Myocyte (in vitro differentiated cells): ENCODE results near the gene KIF5C. TPM values are rescaled to one million over a fixed set of nuclear protein-coding genes. Genes with fewer than 3 reads are reported as not detected.
"Not testable (repeated sequence)": the region's sequence is repeated elsewhere in the genome, so short reads cannot be mapped to it uniquely, and the experiment has no call there.

Experiments used
- DNase-seq: peaks from one replicate; pipeline ENCODE4 v3.0.0-alpha.2; 2012; ENCODE audit warnings: low read depth
- polyA plus RNA-seq: library from polyadenylated mRNA; unstranded; fragments of >200 nt; gene quantifications from one replicate; pipeline ENCODE4 v1.2.1, GENCODE V29; 2012; ENCODE audit warnings: missing spikeins
- total RNA-seq: library from RNA; depleted of rRNA; stranded (reverse); fragments of >200 nt; gene quantifications from 2 replicates; pipeline ENCODE4 v1.2.3, GENCODE V29; 2014

Gene KIF5C
- 0.03 and 0.16 TPM in 2 replicates for total RNA-seq
- polyA plus RNA-seq = 0.16 TPM

DNA sequence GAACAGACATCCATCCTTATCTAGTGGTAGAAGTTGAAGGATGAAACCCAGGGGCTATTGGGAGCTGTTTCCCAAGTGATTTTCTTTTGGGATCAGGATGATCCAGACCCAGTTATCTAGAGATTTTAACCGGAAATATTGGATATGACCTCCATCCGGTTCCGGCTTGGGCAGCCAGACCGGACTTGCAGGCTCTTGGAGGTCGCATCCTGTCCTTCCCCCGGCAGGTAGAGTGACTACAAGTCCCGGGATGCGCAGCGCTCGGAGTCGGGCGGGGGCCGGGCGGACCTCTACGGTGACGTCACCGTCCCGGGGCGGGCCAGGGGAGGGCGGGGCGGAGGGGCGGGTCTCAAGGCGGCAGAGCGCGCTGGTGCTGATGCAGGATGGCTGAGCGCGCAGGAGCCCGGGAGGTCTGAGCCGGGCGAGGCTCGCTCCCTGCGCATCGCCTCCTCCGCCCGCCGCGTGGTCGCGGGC is at the start of gene KIF5C:
Gene KIF5C, plus strand, starts transcription at position 360 of the 474 bp plus-strand sequence. CDS start 391 bp downstream, outside the sequence.
- peak; percentile 52 for DNase-seq

GRCh38 chr2:148826791-148827190 is 48.2 kb upstream of the KIF5C start:
- DNase-seq = no peak

DNA sequence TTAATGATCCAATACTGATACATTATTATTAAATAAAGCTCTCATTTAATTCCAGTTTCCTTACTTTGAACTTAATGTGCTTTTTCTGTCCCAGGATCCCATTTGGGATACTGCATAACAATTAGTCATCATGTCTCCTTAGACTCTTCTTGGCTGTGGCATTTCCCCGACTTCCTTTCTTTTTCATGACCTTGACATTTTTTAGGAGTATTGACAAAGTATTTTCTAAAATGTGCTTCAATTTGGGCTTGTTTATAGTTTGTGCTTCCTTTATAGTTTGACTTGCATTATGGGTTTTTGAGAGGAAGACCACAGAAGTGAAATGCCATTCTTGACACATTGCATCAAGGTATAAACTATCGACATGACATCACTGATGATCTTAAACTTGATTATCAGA is 46.1 kb upstream of the KIF5C start:
- DNase-seq = no peak

- DNase-seq = no peak
Measured at GRCh38 chr2:148829618-148830017, 45.4 kb upstream of the KIF5C start.

DNA sequence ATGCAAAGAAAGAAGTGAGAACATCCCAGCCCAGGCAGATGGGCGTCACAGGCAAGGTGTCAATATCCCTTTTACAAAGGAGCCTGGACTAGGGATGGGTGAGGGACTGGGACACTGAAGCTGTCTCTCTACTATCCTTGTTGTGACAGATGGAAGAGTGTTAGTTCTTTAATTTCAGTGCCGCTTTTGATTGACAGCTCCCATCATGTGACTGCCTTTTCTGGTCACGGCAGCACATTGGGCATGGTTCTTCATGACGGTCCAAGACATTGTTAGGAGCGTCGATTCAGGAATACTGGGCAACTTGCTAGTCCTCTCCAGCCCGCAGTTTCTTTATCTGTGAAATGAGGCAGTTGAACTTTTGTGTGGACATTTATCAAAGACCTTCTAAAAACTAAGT is 42.4 kb upstream of the KIF5C start:
- DNase-seq = no peak

DNA sequence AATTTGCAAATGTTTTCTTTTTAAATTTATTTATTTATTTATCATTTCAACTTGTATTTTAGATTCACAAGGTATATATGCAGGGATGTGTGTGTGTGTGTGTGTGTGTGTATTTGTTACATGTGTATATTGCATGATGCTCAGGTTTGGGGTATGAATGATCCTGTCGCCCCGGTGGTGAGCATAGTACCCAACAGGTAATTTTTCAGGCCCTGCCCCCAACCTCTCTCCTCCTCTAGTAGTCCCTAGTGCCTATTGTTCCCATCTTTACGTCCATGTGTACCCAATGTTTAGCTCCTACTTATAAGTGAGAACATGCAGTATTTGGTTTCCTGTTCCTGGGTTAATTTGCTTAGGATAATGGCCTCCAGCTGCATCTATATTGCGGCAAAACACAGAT is 33.0 kb upstream of the KIF5C start:
- no peak for DNase-seq

GRCh38 chr2:148848146-148848545 is 26.9 kb upstream of the KIF5C start:
- no peak for DNase-seq

DNA sequence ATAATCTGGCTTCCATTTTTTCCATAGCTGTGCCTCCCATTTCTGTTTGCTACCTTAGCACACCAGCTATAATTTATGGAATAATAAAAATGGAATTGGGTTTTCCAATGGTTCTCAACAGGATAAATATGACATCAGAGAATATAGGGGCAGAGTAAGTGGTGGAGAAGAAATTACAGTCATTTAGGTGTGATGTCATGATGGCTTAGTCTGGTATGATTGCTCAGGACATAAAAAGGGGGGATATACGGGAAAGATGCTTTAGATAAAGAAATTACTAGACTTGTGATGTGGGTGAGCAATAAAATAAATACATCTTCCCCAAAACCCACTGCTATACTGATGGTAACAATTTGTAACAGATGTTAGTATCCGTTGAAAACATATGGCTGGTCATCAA is 21.6 kb upstream of the KIF5C start:
- no peak for DNase-seq

GRCh38 chr2:148860037-148860436 is 15.0 kb upstream of the KIF5C start:
- no peak for DNase-seq

DNA sequence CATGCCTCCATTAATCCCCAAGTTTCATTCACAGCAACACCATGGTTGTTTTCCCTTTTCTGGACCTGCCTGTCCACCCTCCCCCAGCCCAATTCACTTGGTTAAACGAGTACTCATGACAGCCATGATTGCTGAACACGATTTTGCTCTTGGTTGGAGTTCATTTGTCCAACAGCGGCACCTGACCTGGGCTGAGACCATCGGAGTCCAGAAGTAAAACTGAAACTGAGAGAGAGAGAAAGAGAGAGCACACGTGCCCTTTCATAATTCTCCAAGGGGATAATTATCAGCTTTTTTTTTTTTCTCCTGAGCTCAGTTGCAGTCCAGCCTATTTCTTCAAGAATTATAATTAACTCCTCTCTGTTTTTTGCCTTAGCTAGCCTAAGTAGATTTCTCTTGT is 13.7 kb upstream of the KIF5C start:
- no peak for DNase-seq

- DNase-seq = not testable (repeated sequence)
Measured at GRCh38 chr2:148862478-148862877, 12.5 kb upstream of the KIF5C start.

GRCh38 chr2:148865512-148865911 is 9.5 kb upstream of the KIF5C start:
- no peak for DNase-seq

GRCh38 chr2:148866091-148866490 is 8.9 kb upstream of the KIF5C start:
- no peak for DNase-seq

- DNase-seq = no peak
Measured at GRCh38 chr2:148867079-148867769, 7.8 kb upstream of the KIF5C start.

- no peak for DNase-seq
Measured at GRCh38 chr2:148875387-148876051, 492 bp downstream of the KIF5C start.

DNA sequence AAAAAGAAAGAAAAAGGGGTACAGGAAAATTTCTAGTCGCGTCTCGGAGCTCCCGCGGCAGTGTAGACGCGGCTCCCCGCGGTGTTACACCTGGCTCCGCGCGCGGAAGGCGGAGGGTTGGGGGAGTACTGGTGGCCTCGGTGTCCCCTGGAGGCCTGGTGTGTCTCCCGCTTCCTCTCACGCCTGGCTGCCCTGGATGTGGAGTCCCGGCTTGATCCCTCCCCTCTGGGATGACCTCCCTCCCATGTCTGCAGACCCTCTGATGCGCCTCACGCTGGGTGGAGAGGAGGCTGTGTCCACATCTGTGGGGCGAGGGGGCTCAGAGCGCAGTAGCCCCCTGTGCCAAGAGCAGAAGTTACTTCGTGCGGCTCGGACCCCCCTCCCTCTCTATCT is 1.2 kb downstream of the KIF5C start:
- no peak for DNase-seq

DNA sequence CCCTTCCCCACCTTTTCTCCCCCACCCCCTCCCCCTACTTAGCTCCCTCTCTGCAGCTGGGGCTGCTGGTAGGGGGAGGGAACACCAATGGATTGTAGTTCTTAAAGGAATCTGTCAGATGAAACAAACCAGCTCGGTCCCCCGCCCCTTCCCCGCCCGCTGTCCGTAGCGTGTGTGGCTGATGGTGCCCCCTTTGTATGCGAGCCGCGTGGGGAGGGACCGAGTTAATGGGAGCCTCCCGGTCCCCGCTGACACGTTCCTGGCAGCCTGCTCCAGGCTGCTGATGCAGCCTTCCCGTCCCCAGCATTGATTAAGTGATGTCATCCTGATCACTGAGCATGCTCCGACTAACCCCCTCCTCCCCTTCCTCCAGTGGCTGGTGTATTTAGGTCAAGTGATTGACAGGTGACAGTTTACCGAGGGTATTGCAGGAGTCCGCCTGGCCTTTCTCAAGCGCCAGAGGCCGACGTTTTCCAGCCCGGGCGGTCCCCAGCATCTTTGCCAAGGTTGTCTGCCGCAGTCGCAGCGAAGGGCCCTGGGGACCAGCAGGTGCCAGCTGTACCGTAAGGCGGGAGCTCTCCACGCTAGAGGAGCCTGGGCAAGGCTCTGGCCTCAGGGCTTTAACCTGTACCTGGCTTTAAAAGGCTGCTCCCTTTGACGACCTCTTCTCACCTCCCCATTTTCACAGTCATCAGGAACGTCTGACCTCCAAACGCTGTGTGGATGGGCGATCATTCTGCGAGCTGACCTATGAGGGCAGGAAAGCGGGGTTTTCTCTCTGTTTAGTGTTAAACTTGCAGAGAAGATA is 1.8 kb downstream of the KIF5C start:
- DNase-seq = no peak

- no peak for DNase-seq
Measured at GRCh38 chr2:148877403-148877740, 2.3 kb downstream of the KIF5C start.

GRCh38 chr2:148880636-148881035 is 5.6 kb downstream of the KIF5C start:
- no peak for DNase-seq

DNA sequence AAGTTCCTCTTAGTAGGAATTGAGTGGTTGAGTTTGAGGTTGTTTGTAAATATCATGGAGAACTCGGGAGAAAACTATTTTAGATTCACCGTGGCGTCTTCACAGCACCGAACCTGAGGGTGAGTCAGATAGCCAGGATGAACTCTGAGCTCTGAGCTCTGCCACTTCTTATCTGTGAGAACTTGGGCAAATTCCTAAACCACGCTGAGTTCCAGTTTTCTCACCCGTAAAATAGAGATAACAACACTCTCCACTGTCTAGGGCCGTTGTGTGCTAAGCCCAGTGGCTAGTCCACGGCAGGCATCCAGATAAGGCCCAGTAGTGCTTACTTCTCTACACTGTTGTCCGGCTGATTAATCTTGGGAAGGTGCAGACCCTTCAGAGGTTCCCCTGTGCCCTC is 7.0 kb downstream of the KIF5C start:
- DNase-seq = no peak

DNA sequence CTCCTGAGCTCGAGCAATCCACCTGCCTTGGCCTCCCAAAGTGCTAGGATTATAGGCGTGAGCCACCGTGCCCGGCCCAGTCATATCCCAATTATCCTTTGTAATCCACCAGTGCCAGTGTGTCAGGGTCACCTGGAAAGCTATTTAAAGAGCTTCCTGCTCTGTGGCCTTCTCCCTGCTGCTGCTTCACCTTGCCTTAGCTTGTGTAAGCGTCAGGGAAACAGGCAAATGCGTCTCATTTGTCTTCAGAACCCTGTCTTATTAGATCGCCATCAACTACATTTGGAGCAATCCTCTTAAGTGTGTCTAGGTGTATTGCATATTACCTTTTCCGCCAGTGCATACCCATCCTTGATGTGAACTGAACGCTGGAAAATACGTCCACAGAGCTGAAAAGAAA is 10.2 kb downstream of the KIF5C start:
- DNase-seq = no peak

DNA sequence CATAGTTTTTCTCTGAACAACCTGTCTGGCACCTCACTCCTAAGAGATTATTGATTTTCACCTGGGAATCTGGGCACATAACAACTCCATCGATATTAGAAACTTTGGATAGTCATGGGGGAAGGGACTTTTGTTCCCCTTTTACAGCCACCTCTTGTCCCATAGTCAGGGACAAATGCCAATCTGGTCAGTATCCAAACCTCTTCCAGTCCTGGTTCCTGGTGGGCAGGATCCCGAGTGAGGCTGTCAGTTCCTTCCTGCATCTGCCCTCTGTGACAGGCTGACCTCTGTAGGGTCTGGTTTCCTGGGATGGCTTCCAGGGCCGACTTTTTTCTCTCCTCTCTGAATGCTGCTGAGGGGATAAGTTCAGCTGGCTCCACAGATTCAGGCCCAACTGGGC is 11.0 kb downstream of the KIF5C start:
- no peak for DNase-seq
